HG03442 (cell line): ENCODE measurements around the gene OTULINL.

Experiments used
- ATAC-seq: cut with Tn5 transposase; IDR thresholded peaks from one replicate; pipeline ENCODE4 v1.9.1; 2021; ENCODE audit warnings: mild to moderate bottlenecking, moderate library complexity; ENCODE audit not compliant: unreplicated experiment

OTULINL gene

DNA sequence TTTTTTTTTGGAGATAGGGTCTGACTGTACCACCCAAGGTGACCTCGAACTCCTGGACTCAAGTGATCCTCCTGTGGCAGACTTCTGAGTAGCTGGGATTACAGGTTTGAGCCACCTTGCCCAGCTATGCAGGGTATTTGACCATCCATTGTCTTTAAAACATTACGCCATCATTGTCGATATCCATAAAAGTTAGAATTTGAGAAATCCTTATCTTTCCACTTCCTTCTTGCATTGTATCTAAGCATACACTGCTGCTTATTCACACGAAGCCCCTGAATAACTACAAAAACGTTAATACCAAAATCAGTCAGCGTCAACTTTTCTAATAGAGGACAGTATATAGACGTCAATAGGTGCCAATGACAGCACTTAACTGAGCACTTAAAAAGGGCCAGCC, 5.4 kb upstream of the OTULINL start:
- no peak for ATAC-seq

DNA sequence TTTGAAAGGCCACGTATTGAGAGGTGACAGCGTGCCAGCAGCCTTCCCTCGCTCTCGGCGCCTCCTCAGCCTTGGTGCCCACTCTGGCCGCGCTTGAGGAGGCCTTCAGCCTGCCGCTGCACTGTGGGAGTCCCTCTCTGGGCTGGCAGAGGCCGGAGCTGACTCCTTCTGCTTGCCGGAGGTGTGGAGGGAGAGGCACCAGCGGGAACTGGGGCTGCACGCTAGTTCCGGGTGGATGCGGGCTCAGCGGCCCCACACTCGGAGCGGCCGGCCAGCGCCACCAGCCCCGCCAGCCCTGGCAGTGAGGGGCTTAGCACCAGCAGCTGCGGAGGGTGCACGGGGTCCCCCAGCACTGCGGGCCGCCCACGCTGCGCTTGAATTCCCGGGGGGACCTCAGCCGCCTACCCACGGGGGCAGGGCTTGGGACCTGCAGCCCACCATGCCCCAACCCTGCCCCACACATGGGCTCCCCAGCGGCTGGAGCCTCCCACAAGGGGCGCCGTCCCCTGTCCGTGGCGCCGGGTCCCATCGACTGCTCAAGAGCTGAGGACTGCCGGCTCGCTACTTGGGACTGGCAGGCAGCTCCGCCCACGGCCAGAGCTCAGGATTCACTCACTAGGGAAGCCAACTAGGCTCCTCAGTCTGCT, 4.4 kb upstream of the OTULINL start:
- ATAC-seq: no peak

DNA sequence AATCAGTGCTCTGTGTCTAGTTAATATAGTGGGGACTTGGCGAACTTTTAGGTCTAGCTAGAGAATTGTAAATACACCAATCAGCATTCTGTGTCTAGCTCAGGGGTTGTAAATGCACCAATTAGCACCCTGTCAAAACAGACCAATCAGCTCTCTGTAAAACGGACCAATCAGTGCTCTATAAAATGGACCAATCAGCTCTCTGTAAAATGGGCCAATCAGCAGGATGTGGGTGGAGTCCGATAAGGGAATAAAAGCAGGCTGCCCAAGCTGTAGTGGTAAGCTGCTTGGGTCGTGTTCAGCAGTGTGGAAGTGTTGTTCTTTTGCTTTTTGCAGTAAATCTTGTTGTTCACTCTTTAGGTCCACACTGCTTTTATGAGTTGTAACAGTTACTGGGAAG, 3.6 kb upstream of the OTULINL start:
- ATAC-seq: no peak

DNA sequence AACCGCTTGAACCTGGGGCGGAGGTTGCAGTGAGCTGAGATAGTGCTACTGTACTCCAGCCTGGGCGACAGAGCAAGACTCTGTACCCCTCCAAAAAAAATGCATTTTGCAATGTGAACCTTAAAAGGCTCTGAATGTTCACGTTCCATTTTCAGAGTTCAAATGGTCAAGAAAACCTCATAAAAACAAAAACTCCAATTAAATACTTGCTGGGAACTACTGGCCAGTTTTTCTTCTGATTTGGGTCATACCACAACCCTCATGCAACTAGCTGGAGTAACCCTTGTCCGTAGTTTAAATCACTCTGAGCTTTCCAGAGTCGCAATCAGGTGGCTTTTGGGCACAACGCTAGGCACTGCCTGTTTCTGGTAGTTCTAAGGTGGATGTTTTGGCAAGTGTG, 2.3 kb upstream of the OTULINL start:
- ATAC-seq: no peak

DNA sequence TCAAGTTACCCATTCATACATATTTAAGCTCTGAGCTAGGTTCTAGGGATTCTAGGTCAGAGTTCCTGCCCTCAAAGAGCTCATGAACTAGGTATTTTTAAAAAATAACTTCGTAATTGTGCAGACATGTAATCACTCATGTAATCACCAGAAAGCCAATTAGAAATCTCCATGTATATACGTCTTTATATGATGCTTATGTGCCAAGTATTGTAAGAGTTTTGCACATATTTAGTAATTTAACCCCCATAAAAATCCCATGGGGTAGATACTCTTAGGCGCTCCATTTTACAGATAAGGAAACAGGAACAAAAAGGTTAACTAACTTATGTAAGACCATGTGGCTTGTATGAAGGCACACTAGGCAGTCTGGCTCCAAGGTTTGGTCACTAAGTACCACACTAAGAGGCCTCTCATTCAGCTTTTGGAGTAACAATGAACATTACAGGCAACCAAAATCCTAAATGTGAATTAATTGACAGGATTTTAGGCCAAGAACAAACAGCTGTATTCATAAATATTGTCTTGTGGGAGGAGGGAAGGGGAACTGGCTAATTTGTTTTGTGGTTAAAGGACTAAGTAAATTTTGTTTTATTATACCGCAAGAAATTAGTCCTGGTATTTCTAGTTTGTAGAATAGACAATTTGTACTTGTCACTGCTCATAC, 1.7 kb upstream of the OTULINL start:
- ATAC-seq: no peak

DNA sequence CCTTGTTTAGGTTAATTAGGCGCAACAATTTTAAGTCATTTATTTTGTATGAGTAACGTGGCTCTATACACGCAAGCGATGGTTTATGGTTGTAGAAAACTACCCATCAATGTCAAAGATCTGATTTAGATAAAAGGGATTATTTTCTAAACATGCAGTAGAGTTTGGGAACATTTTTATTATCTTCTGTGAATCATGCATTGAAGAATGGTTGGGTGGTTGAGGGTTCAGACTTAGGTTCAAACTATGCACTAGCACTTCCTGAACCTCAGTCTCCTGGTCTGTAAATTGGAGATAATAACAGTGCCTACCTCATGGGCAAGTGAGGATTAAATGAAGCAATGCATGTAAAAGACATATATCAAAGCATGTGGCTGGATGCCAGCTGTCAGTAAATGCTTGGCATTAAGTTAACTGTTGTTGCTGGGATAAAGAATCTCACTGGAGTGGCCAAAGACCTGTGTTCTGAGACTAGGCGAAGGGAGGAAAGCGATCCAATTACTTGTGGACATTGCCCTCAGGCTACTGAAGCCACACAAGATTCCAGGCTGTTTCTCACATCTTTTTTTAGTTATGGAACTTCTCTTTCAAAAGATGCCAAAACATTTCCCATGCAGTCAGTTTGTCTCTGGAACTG, 1.1 kb upstream of the OTULINL start:
- ATAC-seq: no peak

DNA sequence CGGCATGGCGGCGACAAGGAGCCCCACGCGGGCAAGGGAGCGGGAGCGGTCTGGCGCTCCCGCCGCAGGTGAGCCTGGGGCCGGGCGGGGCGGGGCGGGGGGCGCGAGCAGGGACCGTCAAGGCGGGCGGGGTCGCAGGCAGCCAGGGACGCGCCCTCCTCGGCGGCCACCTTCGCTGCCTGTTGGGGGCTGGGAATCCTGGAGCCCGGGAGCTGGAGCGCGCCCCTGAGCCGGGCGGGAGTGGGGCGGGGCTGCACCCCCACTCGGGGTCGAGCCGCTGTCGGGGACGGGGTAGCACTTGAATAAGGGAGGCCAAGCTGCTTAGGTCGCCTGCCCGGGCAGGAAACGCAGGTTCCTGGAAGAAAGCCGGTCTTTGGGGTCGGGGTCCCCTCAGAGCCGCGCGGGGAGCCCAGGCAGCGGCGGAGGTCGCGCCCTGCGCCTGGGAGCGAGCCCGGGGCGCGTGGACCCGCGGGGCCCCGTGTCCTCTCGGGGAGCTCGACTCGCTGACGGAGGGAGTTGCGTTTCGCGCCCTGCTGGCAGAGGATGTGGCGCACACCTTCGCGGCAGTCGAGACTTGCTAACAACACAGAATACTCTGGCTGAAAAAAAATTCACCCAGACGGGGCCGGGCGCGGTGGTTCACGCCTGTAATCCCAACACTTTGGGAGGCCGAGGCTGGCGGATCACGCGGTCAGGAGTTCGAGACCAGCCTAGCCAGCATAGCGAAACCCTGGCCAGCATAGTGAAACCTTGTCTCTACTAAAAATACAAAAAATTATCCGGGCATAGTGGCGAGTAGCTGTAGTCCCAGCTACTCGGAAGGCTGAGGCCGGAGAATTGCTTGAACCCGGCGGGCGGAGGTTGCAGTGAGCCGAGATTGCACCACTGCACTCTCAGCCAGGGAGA, 552 bp downstream of the OTULINL start:
- ATAC-seq: peak; percentile 64

DNA sequence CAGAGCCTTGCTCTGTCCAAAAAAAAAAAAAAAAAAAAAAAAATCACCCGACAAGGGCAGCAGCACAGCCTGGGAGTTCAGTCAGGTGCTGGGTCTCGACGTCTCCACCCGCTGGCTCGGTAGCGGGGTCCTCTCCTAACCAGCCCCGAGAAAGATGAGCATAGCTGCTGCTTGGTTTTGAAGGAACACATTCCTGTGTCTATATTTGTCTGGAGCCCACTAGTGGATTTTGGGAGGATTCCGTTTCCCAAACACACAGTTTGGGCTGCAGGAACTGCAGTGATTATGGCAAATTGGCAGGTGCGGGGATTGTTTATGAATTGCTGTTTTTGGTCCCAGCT, 1.2 kb downstream of the OTULINL start:
- no peak for ATAC-seq

DNA sequence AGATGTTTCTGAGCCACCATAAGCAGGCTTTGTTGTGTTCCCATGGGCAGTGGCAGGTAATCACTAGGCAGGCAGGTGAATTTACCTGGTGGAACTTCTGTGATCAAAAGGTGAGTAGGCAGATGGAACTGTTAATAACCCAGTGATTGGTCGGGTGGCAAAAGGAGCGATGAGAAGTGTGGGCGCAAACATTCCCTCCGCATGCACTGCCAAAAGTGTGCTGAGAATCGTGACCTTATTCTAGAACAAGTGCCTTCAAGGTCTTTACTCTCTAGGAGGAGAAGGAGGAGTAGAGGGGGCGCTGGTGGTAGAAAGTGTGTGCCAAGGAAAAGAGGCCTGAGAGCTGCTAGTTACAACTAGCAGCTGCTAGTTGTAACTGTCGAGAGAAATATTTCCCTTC, 3.3 kb downstream of the OTULINL start:
- ATAC-seq: no peak

DNA sequence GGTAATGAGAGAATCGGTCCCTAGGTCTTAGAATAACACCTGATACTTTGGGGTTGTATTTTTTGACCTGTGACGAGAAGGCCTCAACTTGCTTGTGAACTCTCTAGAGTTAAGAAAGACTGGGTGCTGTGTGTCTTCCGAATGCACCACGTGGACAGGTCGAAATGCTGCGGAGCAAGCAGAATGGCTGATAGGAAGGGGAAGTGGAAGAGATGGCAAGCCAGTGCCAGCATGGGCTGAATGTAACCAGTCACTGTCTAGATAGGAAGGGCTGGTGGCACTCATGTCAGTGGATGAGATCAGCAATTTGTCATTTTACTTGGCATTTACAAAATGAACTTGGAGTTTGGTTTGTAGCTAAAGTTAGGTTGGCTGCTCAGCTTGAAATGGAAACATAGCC, 5.6 kb downstream of the OTULINL start:
- ATAC-seq: no peak

DNA sequence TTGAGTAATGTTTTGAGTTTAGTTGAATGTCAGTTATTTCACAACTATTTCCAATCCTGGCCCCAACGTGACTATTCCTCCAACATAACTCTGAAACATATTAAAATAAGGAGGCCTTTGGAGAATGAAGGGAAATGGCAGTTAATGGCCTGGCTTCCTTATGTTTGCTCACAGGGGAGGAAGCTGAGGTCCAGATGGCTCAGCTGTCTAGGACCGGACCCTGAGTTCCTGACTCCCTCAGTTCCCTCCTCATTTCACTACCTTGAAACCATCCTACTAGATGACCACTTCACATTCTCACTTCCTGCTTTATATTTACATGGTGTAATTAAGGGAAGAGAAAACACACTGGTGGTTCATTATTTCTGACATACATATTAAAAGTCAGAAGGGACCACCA, 6.6 kb downstream of the OTULINL start:
- ATAC-seq: peak; percentile 49

DNA sequence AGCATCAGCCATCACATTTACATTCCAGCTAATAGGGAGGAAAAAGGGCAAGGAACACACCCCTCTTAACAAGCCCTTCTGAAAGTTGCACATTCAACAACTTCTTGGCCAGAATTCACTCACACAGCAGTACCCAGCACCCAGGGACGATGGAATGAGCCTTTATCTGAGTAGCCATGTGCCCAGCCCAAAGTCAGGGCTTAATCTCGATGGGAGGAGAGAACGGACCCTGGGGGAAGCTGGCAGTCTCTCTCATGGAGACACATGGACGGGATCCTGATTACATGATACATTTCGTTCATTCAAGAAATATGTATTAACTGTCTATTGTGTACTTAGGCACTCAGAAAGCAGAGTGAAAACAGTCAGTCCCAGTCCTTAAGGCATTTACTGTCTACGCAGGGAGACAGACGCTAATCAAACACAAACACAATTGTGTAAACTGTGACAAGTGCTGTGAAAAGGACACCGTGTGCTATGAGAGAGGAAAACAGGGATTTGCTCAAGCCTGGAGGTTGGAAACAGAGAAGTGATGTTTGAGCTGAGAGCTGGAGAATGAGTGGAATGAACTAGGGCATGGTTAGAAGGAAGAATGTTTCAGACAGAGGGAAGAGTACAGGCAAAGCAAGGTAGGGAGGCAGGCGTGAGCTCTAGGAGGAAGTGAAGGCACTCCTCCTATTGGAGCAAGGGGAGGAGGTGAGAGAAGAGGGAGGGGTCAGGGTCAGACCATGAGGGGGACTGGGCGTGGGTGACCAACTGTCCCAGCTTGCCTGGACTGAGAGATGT, 7.4 kb downstream of the OTULINL start:
- no peak for ATAC-seq

DNA sequence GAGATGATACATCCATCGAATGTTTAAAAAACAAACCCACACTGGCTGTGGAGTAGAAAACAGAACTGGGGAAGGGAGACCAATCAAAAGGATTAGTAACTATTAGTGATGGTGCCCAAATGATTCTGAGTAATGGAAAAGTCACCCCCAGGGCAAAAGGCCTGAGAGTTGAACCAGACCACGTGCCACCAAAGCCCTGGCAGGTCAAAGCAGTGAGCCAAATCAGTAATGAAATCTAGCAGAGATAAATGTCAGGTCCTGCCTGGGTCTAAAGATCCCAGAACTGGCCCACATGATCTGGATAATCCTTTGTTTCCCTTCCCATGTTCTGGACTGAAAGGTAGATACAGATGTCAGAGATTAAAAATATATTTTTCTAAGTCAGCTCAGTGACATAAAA, 9.4 kb downstream of the OTULINL start:
- ATAC-seq: no peak

DNA sequence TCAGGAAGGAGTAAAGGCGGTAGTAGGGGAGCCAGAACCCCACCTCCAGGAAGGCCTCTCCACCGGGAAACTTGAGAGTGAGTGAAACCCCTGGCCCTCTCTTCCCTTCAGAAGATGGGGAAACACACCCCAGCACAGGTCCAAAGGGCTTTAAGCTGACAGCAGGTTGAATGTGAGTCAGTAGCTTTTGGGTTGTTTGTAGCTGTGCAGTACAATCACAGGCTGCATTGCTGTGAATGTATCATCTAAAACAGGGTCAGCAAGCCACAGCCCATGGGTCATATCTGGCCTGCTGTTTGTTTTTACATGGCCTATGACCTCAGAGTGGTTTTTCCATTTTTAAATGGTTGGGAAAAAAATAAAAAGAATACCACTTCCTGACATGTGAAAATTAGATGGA, 10.0 kb downstream of the OTULINL start:
- ATAC-seq: no peak

DNA sequence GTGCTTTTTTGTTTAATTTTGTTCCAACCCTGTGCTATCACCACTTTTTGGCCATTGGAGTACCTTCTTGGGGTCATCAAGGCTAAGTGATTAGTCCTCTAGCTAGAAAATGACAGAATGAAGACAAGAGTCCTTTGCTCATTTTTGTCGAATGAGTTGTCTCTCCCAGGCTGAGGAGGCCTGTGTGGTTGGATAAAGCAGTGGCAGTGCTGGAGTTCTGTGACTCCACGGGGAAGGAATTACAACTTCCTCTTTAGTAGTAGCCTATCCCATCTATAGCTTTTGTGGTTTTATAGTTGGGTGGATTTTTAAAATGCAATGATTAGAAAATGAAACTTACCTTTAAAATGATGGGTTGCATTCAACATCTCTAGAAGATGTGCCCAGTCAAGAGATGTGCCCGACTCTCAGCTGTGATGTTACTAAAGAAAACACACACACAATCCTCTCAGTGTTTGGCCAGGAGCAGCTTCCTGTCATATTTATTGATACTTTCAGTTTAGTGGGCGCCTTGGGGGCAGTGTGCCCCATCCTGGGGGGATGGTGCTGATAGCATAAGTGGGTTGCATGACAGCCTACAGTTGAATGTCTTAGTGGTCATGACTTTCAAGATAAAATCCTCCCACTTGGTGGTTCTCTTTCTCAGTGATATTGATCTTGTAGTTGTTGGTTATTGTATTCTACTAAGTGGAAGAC, 11.9 kb downstream of the OTULINL start:
- ATAC-seq: no peak

DNA sequence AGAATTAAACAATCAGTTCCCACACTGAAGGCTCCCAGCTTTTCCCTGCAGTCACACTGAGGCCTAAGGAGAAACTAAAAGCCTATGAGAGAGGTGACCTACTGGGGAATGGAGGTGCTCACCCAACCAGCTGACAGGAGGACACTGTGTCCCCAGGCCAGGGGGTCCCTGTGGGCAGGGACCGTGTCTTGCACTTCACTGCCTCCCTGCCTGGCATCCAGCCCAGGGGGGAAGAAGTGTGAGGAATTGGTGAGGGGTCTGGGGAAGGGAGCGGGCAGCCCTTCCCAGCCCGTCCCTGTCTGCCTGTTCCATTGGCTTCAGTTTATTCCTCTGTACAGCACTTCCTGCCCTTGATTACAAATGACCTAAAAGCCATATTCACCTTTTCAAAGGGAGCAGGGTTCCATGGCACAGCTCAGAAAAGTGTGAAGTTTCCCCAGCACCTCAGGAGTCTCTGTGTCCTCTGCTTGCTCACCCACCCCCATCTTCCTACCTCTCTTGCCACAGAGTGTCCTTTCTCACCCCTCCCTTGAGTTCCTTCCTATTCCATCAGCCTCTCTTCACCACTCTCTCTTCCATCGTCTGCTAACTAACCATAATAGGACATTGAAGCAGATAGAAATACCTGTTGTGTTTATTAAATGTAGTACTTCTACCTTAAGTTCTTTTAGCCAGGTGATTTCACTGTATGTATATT, 12.9 kb downstream of the OTULINL start:
- no peak for ATAC-seq

DNA sequence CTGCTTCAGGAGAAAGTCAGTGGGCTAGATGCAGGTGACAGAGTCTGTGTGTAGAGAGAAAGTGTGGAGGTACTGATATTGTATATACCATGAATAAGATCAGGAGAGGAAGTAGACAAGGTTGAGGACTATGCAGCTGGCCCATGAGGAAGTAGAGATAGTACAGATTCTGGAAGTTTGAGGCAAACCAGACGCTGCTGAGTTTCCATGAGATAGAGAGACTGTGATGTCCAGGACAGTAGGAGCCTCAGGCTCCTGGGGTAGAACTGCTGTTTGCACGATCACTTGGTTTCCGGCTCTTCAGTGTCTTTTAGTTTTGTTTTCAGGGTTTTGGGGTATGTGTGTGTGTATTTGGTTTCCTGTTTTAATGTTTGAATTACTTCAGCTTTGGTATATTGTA, 13.6 kb downstream of the OTULINL start:
- ATAC-seq: peak; percentile 68

DNA sequence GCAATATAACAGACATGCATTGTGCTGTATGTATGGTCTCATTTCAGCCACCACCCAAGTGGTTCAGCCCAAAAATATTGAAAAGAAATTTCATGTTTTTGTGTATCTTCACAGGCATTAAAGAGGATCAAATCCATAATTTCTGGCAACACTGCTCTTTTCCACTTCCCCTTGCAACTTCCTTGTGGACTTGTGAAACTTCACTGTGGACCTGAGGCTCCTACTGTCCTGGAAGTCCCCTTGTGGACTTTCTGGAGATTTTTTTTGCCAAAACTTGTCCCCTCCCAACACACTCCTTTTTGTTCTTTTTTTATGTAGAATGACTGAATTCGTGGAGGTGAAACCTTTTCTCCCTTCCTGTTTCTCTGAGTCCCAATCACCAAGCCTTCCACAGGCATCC, 14.3 kb downstream of the OTULINL start:
- no peak for ATAC-seq

DNA sequence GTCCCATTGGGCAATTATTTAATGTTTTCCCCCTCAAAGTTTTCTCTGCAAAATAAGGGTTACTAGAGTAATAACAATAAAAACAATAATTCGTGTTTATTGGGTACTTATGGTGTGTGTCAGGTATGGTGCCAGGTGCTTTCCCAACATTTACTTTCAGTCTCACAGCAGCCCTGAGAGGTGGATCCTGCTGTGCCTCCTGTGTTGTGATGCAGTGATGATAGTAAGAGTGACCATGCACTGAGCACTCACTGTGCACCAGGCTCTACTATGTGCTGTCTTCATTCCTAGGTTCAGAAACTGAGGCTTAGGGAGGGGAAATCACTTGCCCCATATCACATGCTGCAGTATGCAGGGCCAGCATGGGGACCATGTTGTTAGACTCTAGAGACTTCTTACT, 15.5 kb downstream of the OTULINL start:
- ATAC-seq: no peak

DNA sequence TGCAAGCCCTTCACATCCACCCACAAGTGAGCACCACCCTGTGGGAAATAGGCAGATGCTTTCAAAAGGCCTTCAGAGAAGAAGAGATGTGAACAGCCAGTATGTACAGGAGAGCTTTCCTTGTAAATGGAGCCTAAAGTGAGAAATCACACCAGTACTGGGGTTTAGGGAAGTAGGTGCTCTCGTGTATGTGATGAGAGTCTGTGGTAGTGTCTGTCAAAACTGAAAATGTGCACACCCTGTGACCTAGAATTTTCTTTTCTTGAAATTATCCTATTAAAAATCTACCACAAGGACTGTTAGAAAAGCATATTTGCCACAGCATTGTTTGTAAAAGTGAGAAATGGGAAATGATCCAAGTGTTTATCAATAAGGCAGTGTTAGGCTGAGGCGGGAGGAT, 16.6 kb downstream of the OTULINL start:
- no peak for ATAC-seq
